Tibial artery (tissue), 4 donors: ENCODE data around the gene NLGN4Y.

Source experiments
- DNase-seq, 2 donors: peaks; one replicate each; pipeline ENCODE4 v3.0.0-alpha.2; 2019
- H3K27ac ChIP-seq, 2 donors: fragments of 200-600 bp; sonication (generic) in 1 of 2; 1 replicate in 1 of 2; 2 replicates in 1 of 2; pipeline ENCODE4 v1.5.1; 2018 to 2019; ENCODE audit warnings: mild to moderate bottlenecking in 1 of 2
- H3K27me3 ChIP-seq, 2 donors: fragments of 200-600 bp; sonication (generic) in 1 of 2; one replicate each; pipeline versions ENCODE4 v1.5.1 to v1.6.0; 2016 to 2019
- H3K36me3 ChIP-seq, 3 donors: fragments of 200-600 bp; sonication (generic) in 2 of 3; one replicate each; pipeline ENCODE4 v1.5.1; 2016 to 2019; ENCODE audit warnings: mild to moderate bottlenecking in 2 of 3
- H3K4me1 ChIP-seq, 4 donors: fragments of 200-600 bp; sonication (generic) in 2 of 4; 1 replicate in 3 of 4; 2 replicates in 1 of 4; pipeline ENCODE4 v1.5.1; 2016 to 2019
- H3K4me3 ChIP-seq, 2 donors: fragments of 200-600 bp; sonication (generic) in 1 of 2; 1 replicate in 1 of 2; 2 replicates in 1 of 2; pipeline ENCODE4 v1.5.1; 2018 to 2019; ENCODE audit warnings: mild to moderate bottlenecking in 2 of 2
- H3K9me3 ChIP-seq, 3 donors: fragments of 200-600 bp; sonication (generic) in 1 of 3; one replicate each; pipeline ENCODE4 v1.5.1; 2016 to 2019
- CTCF ChIP-seq, 2 experiments: fragments of 200-600 bp in 1 of 2; fragments of 450-650 bp in 1 of 2; IDR thresholded peaks; one replicate each; pipeline ENCODE4 v1.5.1; 2017 to 2019; ENCODE audit warnings: antibody characterized with exemption in 2 of 2, mild to moderate bottlenecking in 1 of 2, moderate library complexity in 1 of 2
- intact Hi-C: fragments of 100-400 bp; cut with DNase I; formaldehyde crosslinking; loops from one replicate; pipeline ENCODE4 v1.15.0; 2023; ENCODE audit warnings: low total_unique reads

Gene NLGN4Y

DNA sequence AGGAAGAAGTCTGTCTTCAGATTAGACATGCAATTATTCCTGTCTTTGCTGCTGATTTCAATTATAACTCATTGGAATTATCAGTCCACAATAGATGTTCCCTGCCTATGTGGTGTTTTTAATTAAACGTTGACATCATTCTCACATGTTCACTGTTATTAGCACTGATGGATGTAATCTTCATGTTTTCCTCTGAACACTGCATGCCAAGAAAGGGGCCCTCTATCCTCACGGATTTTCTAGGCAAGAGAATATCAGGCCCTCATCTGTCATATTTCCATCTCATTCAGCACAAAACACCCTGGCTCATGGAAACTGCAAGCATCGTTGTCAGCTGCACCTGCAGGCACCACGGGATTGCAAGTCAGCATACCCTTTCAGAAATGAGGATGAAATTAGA, 224.0 kb downstream of the NLGN4Y start:
- TF ChIP-seq CTCF (IDR thresholded peaks at IDR 0.05), result no peak
- Histone ChIP-seq H3K27me3 (no peaks in the 10 kb centered on the region), H3K27ac (no peak overlapping the region), H3K4me1 (no peaks in the 10 kb centered on the region), H3K36me3 (no peaks in the 10 kb centered on the region), H3K4me3 (no peak overlapping the region), H3K9me3 (no peaks in the 10 kb centered on the region)
- no peak for DNase-seq
- intact Hi-C loops, result no loop called here

DNA sequence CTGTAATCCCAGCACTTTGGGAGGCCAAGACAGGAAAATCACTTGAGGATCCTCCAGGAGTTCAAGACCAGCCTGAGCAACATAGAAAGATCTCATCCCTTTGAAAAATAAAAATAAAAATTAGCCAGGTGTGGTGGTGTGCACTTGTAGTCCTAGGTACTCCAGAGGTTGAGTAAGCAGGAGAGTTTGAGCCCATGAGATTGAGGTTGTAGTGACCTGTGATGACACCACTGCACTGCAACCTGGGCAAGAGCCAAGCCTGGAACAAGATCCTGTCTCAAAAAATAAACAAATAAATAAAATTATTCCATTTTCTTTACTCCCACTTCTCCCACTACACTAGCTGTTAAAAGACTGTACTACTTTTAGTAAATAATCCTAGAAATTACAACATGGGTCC, 231.2 kb downstream of the NLGN4Y start:
- no peak overlapping the region for H3K27ac ChIP-seq
- TF ChIP-seq CTCF (IDR thresholded peaks at IDR 0.05), result no peak
- H3K27me3 ChIP-seq, result no peaks in the 10 kb centered on the region
- no peak overlapping the region for H3K4me3 ChIP-seq
- H3K4me1 ChIP-seq, result no peaks in the 10 kb centered on the region
- H3K36me3 ChIP-seq, result no peaks in the 10 kb centered on the region
- intact Hi-C loops, result no loop called here
- no peak for DNase-seq
- no peaks in the 10 kb centered on the region for H3K9me3 ChIP-seq

- intact Hi-C loops, result no loop called here
These were observed 238.6 kb downstream of the NLGN4Y start for GRCh38 chrY:14762903-14763302.

DNA sequence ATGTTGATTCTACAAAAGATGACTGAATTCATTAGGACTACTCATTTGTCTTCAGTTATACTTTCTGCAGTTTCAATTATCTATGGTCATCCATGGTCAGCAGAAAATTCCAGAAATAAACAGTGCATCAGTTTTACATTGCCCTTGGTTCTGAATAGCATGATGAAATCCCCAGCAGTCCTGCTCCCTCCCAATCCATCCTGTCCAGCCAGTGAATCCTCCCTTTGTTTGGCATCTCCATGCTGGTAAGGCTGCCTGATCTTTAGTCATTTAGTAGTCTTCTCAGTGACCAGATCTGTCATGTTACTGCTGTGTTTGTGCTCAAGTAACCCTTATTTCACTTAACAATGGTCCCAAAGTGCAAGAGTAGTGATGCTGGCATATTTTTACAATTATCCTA, 239.3 kb downstream of the NLGN4Y start:
- TF ChIP-seq CTCF (IDR thresholded peaks at IDR 0.05), result no peak
- Histone ChIP-seq H3K9me3 (no peaks in the 10 kb centered on the region), H3K4me3 (no peak overlapping the region), H3K27me3 (no peaks in the 10 kb centered on the region), H3K4me1 (no peaks in the 10 kb centered on the region), H3K36me3 (no peaks in the 10 kb centered on the region), H3K27ac (no peak overlapping the region)
- intact Hi-C loops, result no loop called here
- DNase-seq, result no peak

More at GRCh38 chrY:14762903-14763302, 238.6 kb downstream of the NLGN4Y start:
- DNase-seq, result no peak
- TF ChIP-seq CTCF (IDR thresholded peaks at IDR 0.05), result no peak
- no peaks in the 10 kb centered on the region for H3K4me1 ChIP-seq
- H3K4me3 ChIP-seq, result no peak overlapping the region
- H3K27ac ChIP-seq, result no peak overlapping the region
- no peaks in the 10 kb centered on the region for H3K9me3 ChIP-seq
- no peaks in the 10 kb centered on the region for H3K36me3 ChIP-seq
- no peaks in the 10 kb centered on the region for H3K27me3 ChIP-seq

GRCh38 chrY:14778208-14778607, 253.9 kb downstream of the NLGN4Y start:
- no peak for DNase-seq
- Histone ChIP-seq H3K36me3 (no peaks in the 10 kb centered on the region), H3K4me3 (no peak overlapping the region), H3K27me3 (no peaks in the 10 kb centered on the region), H3K27ac (no peak overlapping the region), H3K4me1 (no peaks in the 10 kb centered on the region), H3K9me3 (no peaks in the 10 kb centered on the region)
- TF ChIP-seq CTCF (IDR thresholded peaks at IDR 0.05), result no peak
- intact Hi-C loops, result no loop called here

- H3K9me3 ChIP-seq, result no peaks in the 10 kb centered on the region
- intact Hi-C loops, result no loop called here
- H3K4me3 ChIP-seq, result no peak overlapping the region
- H3K4me1 ChIP-seq, result no peaks in the 10 kb centered on the region
- no peak for DNase-seq
- no peak overlapping the region for H3K27ac ChIP-seq
- TF ChIP-seq CTCF (IDR thresholded peaks at IDR 0.05), result no peak
- no peaks in the 10 kb centered on the region for H3K27me3 ChIP-seq
- H3K36me3 ChIP-seq, result no peaks in the 10 kb centered on the region
These were observed 268.8 kb downstream of the NLGN4Y start for GRCh38 chrY:14793104-14793503.
